HCEC 1CT (cell line): ENCODE results near the gene HIVEP3.

Source experiments
- DNase-seq: peaks from one replicate; pipeline ENCODE4 v3.0.0-alpha.2; 2017

The HIVEP3 gene

GRCh38 chr1:41524676-41525675, 393.7 kb downstream of the HIVEP3 start:
- no peak for DNase-seq

- DNase-seq, result no peak
These were observed 394.6 kb downstream of the HIVEP3 start for GRCh38 chr1:41523949-41524675.

GRCh38 chr1:41523071-41523470, 395.7 kb downstream of the HIVEP3 start:
- no peak for DNase-seq

- DNase-seq, result no peak
These were observed 397.0 kb downstream of the HIVEP3 start for GRCh38 chr1:41521766-41522165.

GRCh38 chr1:41520951-41521752, 397.6 kb downstream of the HIVEP3 start:
- DNase-seq, result no peak

GRCh38 chr1:41519667-41520066, 399.1 kb downstream of the HIVEP3 start:
- no peak for DNase-seq

- no peak for DNase-seq
These were observed 400.3 kb downstream of the HIVEP3 start for GRCh38 chr1:41518471-41518870.

GRCh38 chr1:41517062-41517438, 401.7 kb downstream of the HIVEP3 start:
- DNase-seq, result no peak

GRCh38 chr1:41516168-41517061, 402.3 kb downstream of the HIVEP3 start:
- DNase-seq, result peak; percentile 66

GRCh38 chr1:41515778-41516167, 402.9 kb downstream of the HIVEP3 start:
- DNase-seq, result no peak

- DNase-seq, result no peak
These were observed 403.5 kb downstream of the HIVEP3 start for GRCh38 chr1:41515131-41515678.

GRCh38 chr1:41514381-41514780, 404.3 kb downstream of the HIVEP3 start:
- no peak for DNase-seq

- no peak for DNase-seq
These were observed 405.4 kb downstream of the HIVEP3 start for GRCh38 chr1:41513383-41513735.

- no peak for DNase-seq
These were observed 405.9 kb downstream of the HIVEP3 start for GRCh38 chr1:41512701-41513382.

GRCh38 chr1:41511239-41511540, 407.5 kb downstream of the HIVEP3 start:
- DNase-seq, result no peak

- no peak for DNase-seq
These were observed 408.0 kb downstream of the HIVEP3 start for GRCh38 chr1:41510531-41511238.

- no peak for DNase-seq
These were observed 409.5 kb downstream of the HIVEP3 start for GRCh38 chr1:41509270-41509671.

GRCh38 chr1:41508290-41508689, 410.4 kb downstream of the HIVEP3 start:
- DNase-seq, result no peak

- no peak for DNase-seq
These were observed 410.9 kb downstream of the HIVEP3 start for GRCh38 chr1:41507836-41508235.

- no peak for DNase-seq
These were observed 411.5 kb downstream of the HIVEP3 start for GRCh38 chr1:41507110-41507720.
